Esophagus (tissue), 2 donors: ENCODE measurements around the gene INTS12. TPM values are rescaled to one million over a fixed set of nuclear protein-coding genes. Genes with fewer than 3 reads are reported as not detected.

ENCODE experiments used
- H3K27ac ChIP-seq, 2 donors: one replicate each; pipeline ENCODE4 v1.5.1; 2013; ENCODE audit warnings: low read depth in 2 of 2, mild to moderate bottlenecking in 2 of 2, inconsistent platforms in 1 of 2, low read length in 1 of 2, moderate library complexity in 1 of 2
- H3K27me3 ChIP-seq, 2 donors: one replicate each; pipeline ENCODE4 v1.6.1; 2013; ENCODE audit warnings: low read length in 2 of 2, control low read depth in 1 of 2, mild to moderate bottlenecking in 1 of 2; ENCODE audit not compliant: insufficient read depth in 2 of 2, control insufficient read depth in 1 of 2
- H3K36me3 ChIP-seq, 2 donors: one replicate each; pipeline ENCODE4 v1.6.1; 2013; ENCODE audit warnings: low read length in 1 of 2; ENCODE audit not compliant: control insufficient read depth in 2 of 2, insufficient read depth in 2 of 2
- H3K4me1 ChIP-seq, 2 donors: one replicate each; pipeline ENCODE4 v1.6.1; 2013; ENCODE audit warnings: low read length in 1 of 2; ENCODE audit not compliant: control insufficient read depth in 2 of 2, insufficient read depth in 2 of 2
- H3K4me3 ChIP-seq, 2 donors: one replicate each; pipeline ENCODE4 v1.5.1; 2013; ENCODE audit warnings: low read length in 2 of 2, mild to moderate bottlenecking in 2 of 2, low read depth in 1 of 2, moderate library complexity in 1 of 2
- H3K9me3 ChIP-seq, 2 donors: one replicate each; pipeline ENCODE4 v1.6.1; 2013; ENCODE audit warnings: mild to moderate bottlenecking in 2 of 2, low read depth in 1 of 2, low read length in 1 of 2, moderate library complexity in 1 of 2; ENCODE audit not compliant: control insufficient read depth in 2 of 2, insufficient read depth in 1 of 2
- WGBS, 2 donors: extraction: QIAGEN DNeasy Blood & Tissue Kit; methylation state at CpG; one replicate each; pipeline ENCODE4 v1.1.7; 2013; 5-methylcytosine and 5-hydroxymethylcytosine counted together
- polyA plus RNA-seq, 2 donors: library from polyadenylated mRNA; stranded (reverse); fragments of 200-250 nt; gene quantifications; one replicate each; pipeline ENCODE4 v1.2.3, GENCODE V29; 2013
- donor health status: healthy with polysubstance abuse.
- donor health status: Bipolar disorder and iron deficiency.

INTS12 gene
- polyA plus RNA-seq, 2 donors, result 9.4 to 13.9 TPM

DNA sequence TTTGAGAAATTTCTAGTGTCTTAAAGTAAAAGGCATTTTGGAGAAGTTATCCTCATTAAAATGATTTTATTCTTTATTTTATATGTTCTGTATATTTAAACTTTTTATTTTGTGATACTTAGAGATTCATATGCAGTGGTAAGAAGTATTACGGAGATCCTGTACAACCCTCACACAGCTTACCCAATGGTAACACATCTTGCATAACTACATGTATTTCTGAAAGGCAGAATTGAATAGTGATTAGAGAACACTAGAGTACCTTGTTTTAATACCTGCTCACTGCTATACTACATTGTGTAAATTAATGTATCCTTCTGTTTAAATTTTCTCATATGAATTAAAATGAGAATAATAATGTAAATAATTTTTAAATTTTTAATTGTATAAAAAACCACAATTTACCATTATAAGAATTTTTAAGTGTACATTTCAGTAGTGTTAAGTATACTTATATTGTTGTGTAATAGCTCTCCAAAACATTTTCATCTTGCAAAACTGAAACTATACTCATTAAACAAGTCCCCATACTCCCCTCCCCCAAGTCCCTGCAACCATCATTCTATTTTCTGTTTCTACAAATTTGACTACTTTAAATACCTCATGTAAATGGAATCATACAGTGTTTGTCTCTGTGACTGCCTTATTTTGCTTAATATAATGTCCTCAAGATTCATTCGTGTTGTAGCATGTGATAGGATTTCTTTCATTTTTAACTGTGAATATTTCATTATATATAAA is 45.4 kb downstream of the INTS12 start:
- WGBS, 2 donors, result 92 to 95% methylated on average over 2 of the region's 2 CpGs

DNA sequence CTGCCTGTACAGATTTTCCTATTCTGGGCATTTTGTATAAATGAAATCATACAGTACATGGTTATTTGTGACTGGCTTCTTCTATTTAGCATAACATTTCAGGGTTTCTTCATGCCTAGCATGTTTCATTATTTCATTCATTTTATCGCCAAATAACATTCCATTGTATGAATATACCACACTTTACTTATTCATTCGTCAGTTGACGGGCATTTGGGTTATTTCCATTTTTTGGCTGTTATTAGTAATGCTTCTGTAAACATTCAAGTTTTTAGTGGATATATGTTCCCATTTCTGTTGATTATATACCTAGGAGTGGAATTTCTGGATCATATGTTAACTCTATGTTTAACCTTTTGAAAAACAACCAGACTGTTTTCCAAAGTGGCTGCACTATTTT is 47.5 kb downstream of the INTS12 start:
- Histone ChIP-seq H3K36me3 (no peaks in the 10 kb centered on the region), H3K9me3 (no peaks in the 10 kb centered on the region), H3K27me3 (no peaks in the 10 kb centered on the region), H3K4me1 (no peaks in the 10 kb centered on the region), H3K4me3 (no peak overlapping the region), H3K27ac (no peak overlapping the region)
- WGBS, 2 donors, result 57 to 77% methylated on average over 3 of the region's 3 CpGs

More for the DNA sequence above, 45.4 kb downstream of the INTS12 start:
- no peaks in the 10 kb centered on the region for H3K9me3 ChIP-seq
- no peaks in the 10 kb centered on the region for H3K27me3 ChIP-seq
- no peak overlapping the region for H3K4me3 ChIP-seq
- H3K36me3 ChIP-seq, result no peaks in the 10 kb centered on the region
- no peaks in the 10 kb centered on the region for H3K4me1 ChIP-seq
- no peak overlapping the region for H3K27ac ChIP-seq

DNA sequence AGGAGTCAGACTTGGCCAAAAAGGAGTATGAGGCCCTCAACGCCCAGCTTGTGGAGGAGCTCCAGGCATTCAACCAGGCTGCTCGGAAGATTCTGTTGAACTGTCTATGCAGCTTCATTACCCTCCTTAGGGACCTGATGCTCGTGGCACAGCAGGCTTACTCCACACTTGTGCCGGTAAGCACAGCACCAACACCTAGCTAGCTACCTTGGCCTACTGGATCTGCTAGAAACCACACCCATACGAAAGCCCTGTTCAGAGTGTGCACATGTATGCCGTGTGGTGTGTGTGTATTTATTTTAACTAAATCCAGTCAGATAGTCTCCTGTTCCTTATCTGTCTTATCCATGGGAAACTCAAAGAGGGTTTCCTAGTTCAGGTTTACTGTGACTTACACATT is 49.3 kb downstream of the INTS12 start:
- H3K27me3 ChIP-seq, result no peaks in the 10 kb centered on the region
- no peak overlapping the region for H3K4me3 ChIP-seq
- H3K27ac ChIP-seq, result no peak overlapping the region
- no peaks in the 10 kb centered on the region for H3K4me1 ChIP-seq
- H3K9me3 ChIP-seq, result no peaks in the 10 kb centered on the region
- no peaks in the 10 kb centered on the region for H3K36me3 ChIP-seq
- 79 to 83% methylated on average over 6 of the region's 6 CpGs for WGBS, 2 donors

DNA sequence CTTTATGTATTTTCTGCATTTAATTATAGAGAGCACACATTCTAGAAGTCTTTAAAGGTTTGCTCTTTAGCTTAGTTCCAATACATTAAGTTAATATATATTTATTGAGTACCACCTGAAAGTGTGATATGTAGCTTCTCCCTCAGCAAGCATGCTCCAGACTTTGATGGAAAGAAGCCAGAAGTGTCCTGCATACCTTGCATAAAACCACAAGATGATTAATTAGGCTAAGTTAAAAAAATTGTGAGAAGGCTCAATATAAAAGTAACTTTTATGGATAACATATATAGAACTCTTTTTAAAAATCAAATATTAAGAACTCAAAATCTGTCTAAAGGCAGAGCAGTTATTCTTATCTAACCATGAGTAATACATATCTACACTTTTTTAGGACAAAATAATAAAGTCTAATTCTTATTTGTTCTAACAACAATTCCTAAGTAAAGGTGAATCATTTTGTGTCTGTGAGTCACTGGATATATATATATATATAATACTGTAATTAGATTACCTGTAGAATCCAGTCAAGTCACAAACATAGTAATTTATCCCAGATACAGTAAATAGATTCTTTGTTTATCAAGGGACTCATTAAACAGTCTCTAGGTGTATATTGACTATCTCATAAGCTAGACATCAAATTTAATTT is 51.2 kb downstream of the INTS12 start:
- Histone ChIP-seq H3K9me3 (no peaks in the 10 kb centered on the region), H3K4me1 (no peaks in the 10 kb centered on the region), H3K27ac (no peak overlapping the region), H3K36me3 (no peaks in the 10 kb centered on the region), H3K4me3 (no peak overlapping the region), H3K27me3 (no peaks in the 10 kb centered on the region)

DNA sequence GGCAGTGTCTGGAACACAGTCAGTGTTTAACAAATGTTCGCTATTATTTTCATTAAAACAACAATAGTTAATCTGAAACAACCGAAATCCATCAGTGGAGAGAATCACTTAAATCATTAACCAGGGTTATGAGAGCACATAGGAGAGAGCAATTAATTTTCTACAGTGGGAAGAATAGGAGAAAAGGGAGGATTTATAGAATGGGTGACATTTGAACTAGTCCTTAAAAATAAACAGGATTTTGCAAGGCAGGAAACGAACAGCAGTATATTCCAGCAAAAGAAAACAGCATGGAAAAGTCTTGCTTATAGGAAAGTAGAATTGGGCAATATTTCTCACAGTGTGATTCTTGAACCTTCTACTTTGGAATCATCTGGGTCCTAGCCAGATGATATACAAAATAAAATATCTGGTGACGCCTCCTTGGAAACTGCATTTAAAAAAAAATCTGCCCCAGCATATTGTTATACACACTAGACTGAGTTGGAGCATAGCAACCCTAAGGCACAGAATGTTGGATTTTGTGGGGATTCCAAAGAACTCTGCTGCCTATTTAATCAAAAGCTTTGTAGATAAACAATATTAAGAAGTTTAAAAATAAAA is 56.1 kb downstream of the INTS12 start:
- Histone ChIP-seq H3K27me3 (no peaks in the 10 kb centered on the region), H3K36me3 (no peaks in the 10 kb centered on the region), H3K27ac (no peak overlapping the region), H3K4me1 (no peaks in the 10 kb centered on the region), H3K4me3 (no peak overlapping the region), H3K9me3 (no peaks in the 10 kb centered on the region)
- 65 to 66% methylated on average over 4 of the region's 4 CpGs for WGBS, 2 donors

DNA sequence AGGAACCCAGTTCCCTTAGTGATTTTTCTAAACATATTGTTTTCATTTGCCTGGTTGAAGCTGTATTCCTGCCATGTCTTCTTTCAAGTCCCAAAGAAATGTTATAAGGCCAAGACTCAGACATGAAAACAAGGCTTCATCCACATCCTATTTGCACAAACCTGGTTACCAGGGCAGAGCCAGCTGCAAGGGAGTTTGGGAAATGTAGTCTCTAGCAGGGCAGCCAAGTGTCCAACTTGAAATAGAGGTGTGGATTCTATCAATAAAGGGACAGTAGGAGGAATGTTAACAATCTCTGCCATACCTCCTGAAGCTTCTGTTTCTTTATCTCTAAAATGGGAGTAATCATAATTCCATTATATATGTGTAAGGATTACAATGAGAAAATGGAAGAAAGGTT is 56.6 kb downstream of the INTS12 start:
- Histone ChIP-seq H3K4me1 (no peaks in the 10 kb centered on the region), H3K36me3 (no peaks in the 10 kb centered on the region), H3K9me3 (no peaks in the 10 kb centered on the region), H3K27ac (no peak overlapping the region), H3K4me3 (no peak overlapping the region), H3K27me3 (no peaks in the 10 kb centered on the region)

DNA sequence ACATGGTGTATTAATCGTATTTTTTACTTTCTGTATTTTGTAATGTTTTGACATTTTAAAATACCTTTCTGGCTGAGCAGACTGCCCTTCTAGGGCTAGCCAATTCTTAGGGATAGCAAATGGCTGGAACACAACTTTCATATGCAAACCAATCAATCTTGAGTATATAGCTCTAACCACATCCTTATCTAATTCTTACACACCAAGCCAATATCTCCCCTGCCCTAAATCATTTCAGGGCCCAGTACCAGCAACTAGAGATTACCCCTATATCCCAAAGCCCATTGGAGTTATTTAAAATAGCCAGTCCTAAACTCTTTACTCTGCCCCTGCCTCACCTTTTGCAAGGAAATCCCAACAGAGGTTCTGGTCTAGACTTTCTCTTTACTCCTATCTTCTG is 58.3 kb downstream of the INTS12 start:
- 85 to 91% methylated on average over 1 of the region's 1 CpG for WGBS, 2 donors
- H3K9me3 ChIP-seq, result no peaks in the 10 kb centered on the region
- no peaks in the 10 kb centered on the region for H3K36me3 ChIP-seq
- no peak overlapping the region for H3K4me3 ChIP-seq
- no peaks in the 10 kb centered on the region for H3K27me3 ChIP-seq
- H3K27ac ChIP-seq, result no peak overlapping the region
- H3K4me1 ChIP-seq, result no peaks in the 10 kb centered on the region

DNA sequence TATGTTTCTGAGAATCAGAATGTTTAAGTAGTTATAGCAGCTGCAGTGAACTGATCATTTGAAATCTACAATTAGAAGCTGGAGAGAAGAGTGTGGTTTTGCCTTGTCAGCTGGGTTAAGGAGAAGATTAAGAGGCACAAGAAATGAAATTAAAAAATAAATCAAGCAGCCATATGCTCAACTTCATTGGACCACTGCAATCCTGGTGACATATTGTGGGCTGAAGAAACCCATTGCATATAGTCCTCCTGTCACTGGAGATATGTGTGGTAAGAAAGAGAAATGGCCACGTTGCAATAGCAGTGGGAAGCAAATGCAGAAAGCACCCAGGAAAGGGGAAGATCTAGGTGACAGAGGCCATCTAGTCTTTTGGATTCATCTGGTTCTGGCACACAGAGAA is 63.0 kb downstream of the INTS12 start:
- no peaks in the 10 kb centered on the region for H3K36me3 ChIP-seq
- H3K27me3 ChIP-seq, result no peaks in the 10 kb centered on the region
- H3K27ac ChIP-seq, result no peak overlapping the region
- no peaks in the 10 kb centered on the region for H3K9me3 ChIP-seq
- 63 to 68% methylated on average over 1 of the region's 1 CpG for WGBS, 2 donors
- H3K4me1 ChIP-seq, result no peaks in the 10 kb centered on the region
- no peak overlapping the region for H3K4me3 ChIP-seq

DNA sequence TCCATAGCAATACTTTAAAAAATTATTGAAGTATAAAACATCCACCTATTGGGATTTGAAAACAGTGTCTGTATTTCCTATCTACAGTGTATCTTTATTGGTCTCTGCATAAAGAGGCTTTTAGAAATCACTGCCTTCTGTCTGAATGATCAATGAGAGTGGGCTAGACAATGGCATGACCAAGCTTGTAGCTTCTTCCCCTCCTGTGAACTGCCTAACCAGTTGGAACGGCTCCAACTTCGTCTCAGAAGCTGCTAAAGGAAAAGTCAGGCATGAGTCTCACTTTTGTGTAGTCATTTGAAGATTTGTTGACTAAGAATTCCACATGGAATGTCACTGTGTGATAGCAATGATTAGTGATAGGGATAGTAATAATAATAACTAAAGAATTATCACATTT is 64.2 kb downstream of the INTS12 start:
- Histone ChIP-seq H3K36me3 (no peaks in the 10 kb centered on the region), H3K4me1 (no peaks in the 10 kb centered on the region), H3K4me3 (no peak overlapping the region), H3K9me3 (no peaks in the 10 kb centered on the region), H3K27ac (no peak overlapping the region), H3K27me3 (no peaks in the 10 kb centered on the region)
- WGBS, 2 donors, result 49% methylated on average over 2 of the region's 2 CpGs

DNA sequence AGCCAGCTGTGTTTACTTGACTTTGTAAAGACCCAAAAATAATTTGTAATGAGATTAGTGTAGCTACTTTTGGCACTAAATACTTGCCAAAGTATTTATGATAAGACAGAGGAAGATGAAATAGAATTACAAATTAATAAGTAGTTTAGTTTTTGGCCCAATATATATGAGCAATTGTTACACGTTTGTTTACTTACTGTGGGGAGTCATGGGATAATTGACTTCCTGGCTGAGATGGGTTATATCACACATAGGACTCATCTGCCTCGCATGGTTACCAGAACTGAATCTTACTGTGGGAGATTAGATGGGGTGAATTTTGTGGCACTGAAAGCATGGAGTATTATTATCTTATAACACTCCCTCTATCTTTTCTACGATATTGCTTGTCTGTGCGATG is 66.6 kb downstream of the INTS12 start:
- H3K36me3 ChIP-seq, result no peaks in the 10 kb centered on the region
- no peaks in the 10 kb centered on the region for H3K9me3 ChIP-seq
- H3K4me1 ChIP-seq, result peaks cover 0 to 3% of the 10 kb centered on the region in 2 donors
- 57 to 78% methylated on average over 4 of the region's 4 CpGs for WGBS, 2 donors
- H3K4me3 ChIP-seq, result no peak overlapping the region
- H3K27ac ChIP-seq, result no peak overlapping the region
- H3K27me3 ChIP-seq, result no peaks in the 10 kb centered on the region
